ENCODE data around the gene DDOST. TPM values are rescaled to one million over a fixed set of nuclear protein-coding genes. Genes with fewer than 3 reads are reported as not detected.
A peak's percentile ranks its signal among the peaks of the same experiment; 100 is the strongest.

Gene DDOST
- total RNA-seq, 4 donors from 2014 or later = 83.4 to 116 (median 110) TPM

- no peaks in the 10 kb centered on the region for H3K36me3 ChIP-seq
- H3K9me3 ChIP-seq = no peaks in the 10 kb centered on the region
- no peak overlapping the region for H3K4me3 ChIP-seq
- TF ChIP-seq EP300 (IDR thresholded peaks at IDR 0.05) = no peak
- TF ChIP-seq POLR2A (IDR thresholded peaks at IDR 0.05) = no peak
- no peak for TF ChIP-seq POLR2AphosphoS5 (IDR thresholded peaks at IDR 0.05)
- no peak for TF ChIP-seq CTCF (IDR thresholded peaks at IDR 0.05)
- WGBS, 2 donors (ENCODE audit: low coverage in 1 of 2) = 57% methylated on average over 2 of the region's 12 CpGs; no CpG with 5 or more reads in 1 of the 2 donors
- H3K27ac ChIP-seq = no peak overlapping the region
- ATAC-seq = no peak
- no peaks in the 10 kb centered on the region for H3K27me3 ChIP-seq
- peaks cover 0 to 27% (median 6%) of the 10 kb centered on the region in 3 donors for H3K4me1 ChIP-seq
These were observed 3.0 kb upstream of the DDOST start for GRCh38 chr1:20663969-20664715.

- no peaks in the 10 kb centered on the region for H3K27me3 ChIP-seq
- no peak overlapping the region for H3K4me3 ChIP-seq
- peaks cover 0 to 6% of the 10 kb centered on the region in 2 donors for H3K36me3 ChIP-seq
- peaks cover 0 to 33% (median 6%) of the 10 kb centered on the region in 3 donors for H3K4me1 ChIP-seq
- no peak for ATAC-seq
- no peak for TF ChIP-seq CTCF (IDR thresholded peaks at IDR 0.05)
- TF ChIP-seq POLR2AphosphoS5 (IDR thresholded peaks at IDR 0.05) = no peak
- TF ChIP-seq EP300 (IDR thresholded peaks at IDR 0.05) = no peak
- no peak for TF ChIP-seq POLR2A (IDR thresholded peaks at IDR 0.05)
- H3K9me3 ChIP-seq = no peaks in the 10 kb centered on the region
- WGBS, 2 donors (ENCODE audit: low coverage in 1 of 2) = 100% methylated on average over 1 of the region's 1 CpG; no CpG with 5 or more reads in 1 of the 2 donors
- H3K27ac ChIP-seq = no peak overlapping the region
These were observed 2.2 kb upstream of the DDOST start for GRCh38 chr1:20663365-20663764.

GRCh38 chr1:20662110-20662475 is 924 bp upstream of the DDOST start:
- peak overlapping the region; percentile 45 to 86 (median 84) for H3K27ac ChIP-seq
- 51 to 69% methylated on average over 3 to 4 of the region's 7 CpGs for WGBS, 2 donors (ENCODE audit: low coverage in 1 of 2)

GRCh38 chr1:20660847-20661206 is 342 bp downstream of the DDOST start:
- TF ChIP-seq EP300 (IDR thresholded peaks at IDR 0.05) (no peak), CTCF (IDR thresholded peaks at IDR 0.05) (no peak), POLR2A (IDR thresholded peaks at IDR 0.05) (no peak), POLR2AphosphoS5 (IDR thresholded peaks at IDR 0.05) (no peak)
- ATAC-seq = no peak
- Histone ChIP-seq H3K9me3 (no peaks in the 10 kb centered on the region), H3K27ac (peak overlapping the region in 3 of 4 donors; percentile 83 to 86 (median 85)), H3K4me3 (peak overlapping the region; percentile 88 to 93), H3K4me1 (peaks cover 0 to 46% (median 6%) of the 10 kb centered on the region in 3 donors), H3K27me3 (no peaks in the 10 kb centered on the region), H3K36me3 (peaks cover 0 to 31% of the 10 kb centered on the region in 2 donors)
- 0% methylated on average over 3 to 4 of the region's 20 CpGs for WGBS, 2 donors (ENCODE audit: low coverage in 1 of 2)

More at GRCh38 chr1:20662110-20662475, 924 bp upstream of the DDOST start:
- Histone ChIP-seq H3K4me1 (peaks cover 0 to 46% (median 6%) of the 10 kb centered on the region in 3 donors), H3K36me3 (peaks cover 0 to 19% of the 10 kb centered on the region in 2 donors), H3K9me3 (no peaks in the 10 kb centered on the region), H3K27me3 (no peaks in the 10 kb centered on the region), H3K4me3 (peak overlapping the region; percentile 88 to 93)
- TF ChIP-seq POLR2A (IDR thresholded peaks at IDR 0.05) (no peak), CTCF (IDR thresholded peaks at IDR 0.05) (no peak), EP300 (IDR thresholded peaks at IDR 0.05) (no peak), POLR2AphosphoS5 (IDR thresholded peaks at IDR 0.05) (no peak)
- ATAC-seq = no peak

GRCh38 chr1:20660363-20660762 is 806 bp downstream of the DDOST start:
- no peak for TF ChIP-seq POLR2A (IDR thresholded peaks at IDR 0.05)
- no peak for TF ChIP-seq EP300 (IDR thresholded peaks at IDR 0.05)
- no peak for TF ChIP-seq POLR2AphosphoS5 (IDR thresholded peaks at IDR 0.05)
- no peak for TF ChIP-seq CTCF (IDR thresholded peaks at IDR 0.05)
- Histone ChIP-seq H3K9me3 (no peaks in the 10 kb centered on the region), H3K4me1 (peaks cover 0 to 46% (median 6%) of the 10 kb centered on the region in 3 donors), H3K27ac (peak overlapping the region in 2 of 4 donors; percentile 83 to 86), H3K36me3 (peaks cover 0 to 36% of the 10 kb centered on the region in 2 donors), H3K27me3 (no peaks in the 10 kb centered on the region), H3K4me3 (peak overlapping the region; percentile 88 to 93)
- WGBS, 2 donors (ENCODE audit: low coverage in 1 of 2) = 23 to 50% methylated on average over 2 to 3 of the region's 3 CpGs
- ATAC-seq = no peak

Measured in gastroesophageal sphincter (tissue), 4 donors.